Measurements from ENCODE around the gene PPP2R2B.

PPP2R2B gene

DNA sequence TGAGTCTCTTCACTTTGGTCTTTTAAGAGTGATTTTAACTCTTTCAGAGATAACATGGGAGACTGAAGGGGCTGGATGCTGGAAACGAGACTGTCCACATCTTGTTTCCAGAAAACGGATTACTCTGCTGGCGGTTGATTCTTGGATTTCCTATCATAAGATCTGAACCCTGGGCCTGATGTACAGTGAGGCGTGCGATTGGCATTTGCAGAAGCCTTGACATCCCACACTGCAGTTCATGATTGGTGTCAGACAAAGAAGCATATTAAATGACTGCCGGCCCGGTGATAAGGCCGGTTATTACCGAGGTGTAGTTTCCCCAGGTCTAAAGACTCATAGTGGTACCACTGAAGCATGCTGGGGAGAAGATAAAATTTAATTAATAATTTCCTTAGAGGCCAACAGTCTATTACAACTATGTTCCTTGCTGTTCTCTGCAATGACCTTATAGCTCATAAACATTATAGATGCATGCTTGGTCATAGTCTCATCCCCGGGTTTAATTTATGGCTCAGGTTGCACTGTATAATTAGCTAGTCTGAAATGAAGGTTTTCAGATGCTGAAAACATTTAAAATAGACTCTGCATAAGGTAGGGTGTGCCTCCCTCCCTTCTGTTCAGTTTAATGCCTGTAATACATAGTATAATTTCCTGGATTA, 99.2 kb downstream of the PPP2R2B start:
- no peak overlapping the region for H3K9ac ChIP-seq (ENCODE audit: low read depth, low read length)
- H3K27ac ChIP-seq (ENCODE audit: low read depth, low read length): no peak overlapping the region
- H3K27me3 ChIP-seq (ENCODE audit: control insufficient read depth, insufficient read depth, low read length): no peaks in the 10 kb centered on the region
- H3K36me3 ChIP-seq (ENCODE audit: control insufficient read depth, insufficient read depth, low read length): no peaks in the 10 kb centered on the region
- peaks cover 3% of the 10 kb centered on the region for H3K9me3 ChIP-seq (ENCODE audit: control insufficient read depth, insufficient read depth, low read length)
- H3K4me3 ChIP-seq (ENCODE audit: low read depth, low read length): no peak overlapping the region
- H3K4me1 ChIP-seq (ENCODE audit: control insufficient read depth, insufficient read depth, low read length): peaks cover 17% of the 10 kb centered on the region

DNA sequence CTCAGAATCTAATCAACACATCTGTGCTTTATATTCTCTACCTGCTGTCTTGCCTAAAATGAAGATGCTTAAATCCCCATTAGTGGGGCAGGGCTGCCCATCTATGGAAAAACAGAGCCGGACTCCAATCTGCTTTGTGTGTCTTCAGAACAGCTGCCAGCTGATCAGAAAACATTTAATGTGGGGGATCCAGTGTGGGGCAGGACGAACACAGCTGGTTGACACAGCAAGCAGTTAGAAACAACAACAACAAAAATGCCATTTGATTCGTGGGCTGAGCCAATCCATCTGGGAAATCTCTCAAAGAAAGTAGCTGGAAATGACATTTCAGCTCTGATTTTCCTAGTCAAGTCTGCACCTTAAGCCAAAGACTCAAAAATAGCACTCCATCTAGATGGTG, 99.8 kb downstream of the PPP2R2B start:
- no peaks in the 10 kb centered on the region for H3K27me3 ChIP-seq (ENCODE audit: control insufficient read depth, insufficient read depth, low read length)
- no peak overlapping the region for H3K9ac ChIP-seq (ENCODE audit: low read depth, low read length)
- H3K36me3 ChIP-seq (ENCODE audit: control insufficient read depth, insufficient read depth, low read length): no peaks in the 10 kb centered on the region
- peaks cover 21% of the 10 kb centered on the region for H3K4me1 ChIP-seq (ENCODE audit: control insufficient read depth, insufficient read depth, low read length)
- H3K27ac ChIP-seq (ENCODE audit: low read depth, low read length): no peak overlapping the region
- H3K9me3 ChIP-seq (ENCODE audit: control insufficient read depth, insufficient read depth, low read length): peaks cover 3% of the 10 kb centered on the region
- no peak overlapping the region for H3K4me3 ChIP-seq (ENCODE audit: low read depth, low read length)

GRCh38 chr5:146778261-146778660, 100.3 kb downstream of the PPP2R2B start:
- peaks cover 3% of the 10 kb centered on the region for H3K9me3 ChIP-seq (ENCODE audit: control insufficient read depth, insufficient read depth, low read length)
- H3K36me3 ChIP-seq (ENCODE audit: control insufficient read depth, insufficient read depth, low read length): no peaks in the 10 kb centered on the region
- H3K27ac ChIP-seq (ENCODE audit: low read depth, low read length): no peak overlapping the region
- no peak overlapping the region for H3K4me3 ChIP-seq (ENCODE audit: low read depth, low read length)
- H3K27me3 ChIP-seq (ENCODE audit: control insufficient read depth, insufficient read depth, low read length): no peaks in the 10 kb centered on the region
- no peak overlapping the region for H3K9ac ChIP-seq (ENCODE audit: low read depth, low read length)
- peaks cover 26% of the 10 kb centered on the region for H3K4me1 ChIP-seq (ENCODE audit: control insufficient read depth, insufficient read depth, low read length)

- Histone ChIP-seq H3K9me3 (ENCODE audit: control insufficient read depth, insufficient read depth, low read length) (peaks cover 3% of the 10 kb centered on the region), H3K27ac (ENCODE audit: low read depth, low read length) (no peak overlapping the region), H3K36me3 (ENCODE audit: control insufficient read depth, insufficient read depth, low read length) (no peaks in the 10 kb centered on the region), H3K9ac (ENCODE audit: low read depth, low read length) (no peak overlapping the region), H3K27me3 (ENCODE audit: control insufficient read depth, insufficient read depth, low read length) (no peaks in the 10 kb centered on the region), H3K4me3 (ENCODE audit: low read depth, low read length) (no peak overlapping the region), H3K4me1 (ENCODE audit: control insufficient read depth, insufficient read depth, low read length) (peaks cover 25% of the 10 kb centered on the region)
Observed at GRCh38 chr5:146772881-146773466, 105.6 kb downstream of the PPP2R2B start.

- Histone ChIP-seq H3K9me3 (ENCODE audit: control insufficient read depth, insufficient read depth, low read length) (peaks cover 3% of the 10 kb centered on the region), H3K4me3 (ENCODE audit: low read depth, low read length) (no peak overlapping the region), H3K36me3 (ENCODE audit: control insufficient read depth, insufficient read depth, low read length) (no peaks in the 10 kb centered on the region), H3K27ac (ENCODE audit: low read depth, low read length) (no peak overlapping the region), H3K9ac (ENCODE audit: low read depth, low read length) (no peak overlapping the region), H3K27me3 (ENCODE audit: control insufficient read depth, insufficient read depth, low read length) (no peaks in the 10 kb centered on the region), H3K4me1 (ENCODE audit: control insufficient read depth, insufficient read depth, low read length) (peaks cover 25% of the 10 kb centered on the region)
Observed at GRCh38 chr5:146770980-146771379, 107.6 kb downstream of the PPP2R2B start.

GRCh38 chr5:146770546-146770945, 108.0 kb downstream of the PPP2R2B start:
- Histone ChIP-seq H3K36me3 (ENCODE audit: control insufficient read depth, insufficient read depth, low read length) (no peaks in the 10 kb centered on the region), H3K4me3 (ENCODE audit: low read depth, low read length) (no peak overlapping the region), H3K9me3 (ENCODE audit: control insufficient read depth, insufficient read depth, low read length) (no peaks in the 10 kb centered on the region; the same call in 1 of the 2 replicates), H3K27ac (ENCODE audit: low read depth, low read length) (no peak overlapping the region), H3K27me3 (ENCODE audit: control insufficient read depth, insufficient read depth, low read length) (no peaks in the 10 kb centered on the region), H3K4me1 (ENCODE audit: control insufficient read depth, insufficient read depth, low read length) (peaks cover 25% of the 10 kb centered on the region), H3K9ac (ENCODE audit: low read depth, low read length) (no peak overlapping the region)

GRCh38 chr5:146767534-146767933, 111.0 kb downstream of the PPP2R2B start:
- no peaks in the 10 kb centered on the region for H3K27me3 ChIP-seq (ENCODE audit: control insufficient read depth, insufficient read depth, low read length)
- H3K4me3 ChIP-seq (ENCODE audit: low read depth, low read length): no peak overlapping the region
- H3K9me3 ChIP-seq (ENCODE audit: control insufficient read depth, insufficient read depth, low read length): no peaks in the 10 kb centered on the region
- no peak overlapping the region for H3K9ac ChIP-seq (ENCODE audit: low read depth, low read length)
- peaks cover 8% of the 10 kb centered on the region for H3K4me1 ChIP-seq (ENCODE audit: control insufficient read depth, insufficient read depth, low read length)
- H3K36me3 ChIP-seq (ENCODE audit: control insufficient read depth, insufficient read depth, low read length): no peaks in the 10 kb centered on the region
- no peak overlapping the region for H3K27ac ChIP-seq (ENCODE audit: low read depth, low read length)

DNA sequence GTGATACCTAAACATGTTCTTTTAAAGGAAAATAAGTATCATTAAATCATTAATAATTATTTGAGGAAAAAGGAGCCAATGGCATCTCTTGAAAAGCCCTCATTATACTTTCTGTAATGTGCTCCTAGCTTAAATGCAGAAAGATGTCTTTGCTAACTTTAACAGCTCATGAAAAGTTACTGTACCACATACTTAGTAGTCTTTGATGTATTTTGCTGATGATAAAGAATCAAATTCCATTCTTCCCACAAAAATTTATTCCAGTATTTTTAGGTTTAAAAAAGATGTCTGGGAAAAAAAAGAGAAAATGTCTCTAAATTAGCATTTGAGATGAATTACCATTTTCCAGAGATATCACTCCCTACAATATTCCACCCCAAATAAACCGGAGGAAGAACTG, 112.5 kb downstream of the PPP2R2B start:
- H3K4me3 ChIP-seq (ENCODE audit: low read depth, low read length): no peak overlapping the region
- H3K9ac ChIP-seq (ENCODE audit: low read depth, low read length): no peak overlapping the region
- H3K36me3 ChIP-seq (ENCODE audit: control insufficient read depth, insufficient read depth, low read length): no peaks in the 10 kb centered on the region
- H3K27me3 ChIP-seq (ENCODE audit: control insufficient read depth, insufficient read depth, low read length): no peaks in the 10 kb centered on the region
- peaks cover 6% of the 10 kb centered on the region for H3K4me1 ChIP-seq (ENCODE audit: control insufficient read depth, insufficient read depth, low read length)
- no peak overlapping the region for H3K27ac ChIP-seq (ENCODE audit: low read depth, low read length)
- no peaks in the 10 kb centered on the region for H3K9me3 ChIP-seq (ENCODE audit: control insufficient read depth, insufficient read depth, low read length)

GRCh38 chr5:146765089-146765832, 113.3 kb downstream of the PPP2R2B start:
- Histone ChIP-seq H3K27ac (ENCODE audit: low read depth, low read length) (no peak overlapping the region), H3K9ac (ENCODE audit: low read depth, low read length) (no peak overlapping the region), H3K4me3 (ENCODE audit: low read depth, low read length) (no peak overlapping the region), H3K36me3 (ENCODE audit: control insufficient read depth, insufficient read depth, low read length) (no peaks in the 10 kb centered on the region), H3K9me3 (ENCODE audit: control insufficient read depth, insufficient read depth, low read length) (no peaks in the 10 kb centered on the region), H3K27me3 (ENCODE audit: control insufficient read depth, insufficient read depth, low read length) (no peaks in the 10 kb centered on the region), H3K4me1 (ENCODE audit: control insufficient read depth, insufficient read depth, low read length) (no peaks in the 10 kb centered on the region)

GRCh38 chr5:146762830-146763229, 115.7 kb downstream of the PPP2R2B start:
- H3K27me3 ChIP-seq (ENCODE audit: control insufficient read depth, insufficient read depth, low read length): no peaks in the 10 kb centered on the region
- no peak overlapping the region for H3K4me3 ChIP-seq (ENCODE audit: low read depth, low read length)
- H3K9me3 ChIP-seq (ENCODE audit: control insufficient read depth, insufficient read depth, low read length): no peaks in the 10 kb centered on the region
- no peak overlapping the region for H3K27ac ChIP-seq (ENCODE audit: low read depth, low read length)
- no peak overlapping the region for H3K9ac ChIP-seq (ENCODE audit: low read depth, low read length)
- H3K36me3 ChIP-seq (ENCODE audit: control insufficient read depth, insufficient read depth, low read length): no peaks in the 10 kb centered on the region
- no peaks in the 10 kb centered on the region for H3K4me1 ChIP-seq (ENCODE audit: control insufficient read depth, insufficient read depth, low read length)

GRCh38 chr5:146761811-146762210, 116.7 kb downstream of the PPP2R2B start:
- Histone ChIP-seq H3K27ac (ENCODE audit: low read depth, low read length) (no peak overlapping the region), H3K27me3 (ENCODE audit: control insufficient read depth, insufficient read depth, low read length) (no peaks in the 10 kb centered on the region), H3K4me3 (ENCODE audit: low read depth, low read length) (no peak overlapping the region), H3K9ac (ENCODE audit: low read depth, low read length) (no peak overlapping the region), H3K9me3 (ENCODE audit: control insufficient read depth, insufficient read depth, low read length) (no peaks in the 10 kb centered on the region), H3K4me1 (ENCODE audit: control insufficient read depth, insufficient read depth, low read length) (peaks cover 1% of the 10 kb centered on the region; the same call in 1 of the 2 replicates), H3K36me3 (ENCODE audit: control insufficient read depth, insufficient read depth, low read length) (no peaks in the 10 kb centered on the region)
